SK-N-MC (cell line): ENCODE data around the gene PTTG1.

Experiments
- EZH2 ChIP-seq: fragments of 200-600 bp; sonication (generic); IDR thresholded peaks from one replicate; pipeline ENCODE4 v1.6.1; 2017; ENCODE audit warnings: antibody characterized with exemption
- POLR2AphosphoS5 ChIP-seq: IDR thresholded peaks from 2 replicates; pipeline ENCODE4 v1.6.1; 2012; ENCODE audit warnings: mild to moderate bottlenecking, low read depth, low read length, borderline replicate concordance

DNA sequence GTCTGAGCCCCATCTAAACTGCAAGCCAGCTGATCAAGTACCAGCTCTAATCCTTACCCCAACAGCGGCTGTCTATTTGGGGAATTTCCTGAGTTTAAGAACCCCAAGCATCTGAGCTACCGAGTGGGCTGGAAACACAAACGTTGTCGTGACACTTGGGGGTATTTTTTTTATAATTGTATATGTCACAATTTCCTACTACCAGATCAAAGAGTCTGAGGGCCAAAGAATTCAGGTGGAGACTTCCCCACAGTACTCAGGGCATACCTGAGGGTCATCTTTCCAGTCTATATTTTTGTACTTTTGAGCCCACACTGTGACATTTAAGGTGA, 42.8 kb downstream of the PTTG1 start:
- TF ChIP-seq POLR2AphosphoS5 (no peak), EZH2 (no peak)
